HG02759 (cell line): ENCODE results near the gene CEP104.

Experiments
- ATAC-seq: cut with Tn5 transposase; IDR thresholded peaks from one replicate; pipeline ENCODE4 v1.9.1; 2021; ENCODE audit warnings: mild to moderate bottlenecking, moderate library complexity; ENCODE audit not compliant: unreplicated experiment

The CEP104 gene

GRCh38 chr1:3869751-3870301 lies 12.8 kb upstream of the CEP104 start:
- no peak for ATAC-seq

GRCh38 chr1:3868464-3869006 lies 11.5 kb upstream of the CEP104 start:
- ATAC-seq: no peak

- ATAC-seq: no peak
Measured at GRCh38 chr1:3865606-3866160, 8.7 kb upstream of the CEP104 start.

GRCh38 chr1:3864884-3865283 lies 7.9 kb upstream of the CEP104 start:
- ATAC-seq: no peak

GRCh38 chr1:3863231-3863935 lies 6.4 kb upstream of the CEP104 start:
- no peak for ATAC-seq

GRCh38 chr1:3858231-3858981 lies 1.4 kb upstream of the CEP104 start:
- ATAC-seq: no peak

- ATAC-seq: no peak
Measured at GRCh38 chr1:3857791-3858129, 749 bp upstream of the CEP104 start.

- ATAC-seq: no peak
Measured at GRCh38 chr1:3852711-3853485, 4.1 kb downstream of the CEP104 start.

- no peak for ATAC-seq
Measured at GRCh38 chr1:3852091-3852490, 4.9 kb downstream of the CEP104 start.

- no peak for ATAC-seq
Measured at GRCh38 chr1:3851292-3851691, 5.7 kb downstream of the CEP104 start.

- ATAC-seq: no peak
Measured at GRCh38 chr1:3850857-3851256, 6.2 kb downstream of the CEP104 start.

- ATAC-seq: no peak
Measured at GRCh38 chr1:3847081-3847480, 9.9 kb downstream of the CEP104 start.

GRCh38 chr1:3846541-3846940 lies 10.5 kb downstream of the CEP104 start:
- ATAC-seq: no peak

GRCh38 chr1:3842912-3843311 lies 14.1 kb downstream of the CEP104 start:
- no peak for ATAC-seq

- ATAC-seq: no peak
Measured at GRCh38 chr1:3841491-3841890, 15.5 kb downstream of the CEP104 start.

- no peak for ATAC-seq
Measured at GRCh38 chr1:3838788-3839187, 18.2 kb downstream of the CEP104 start.

- ATAC-seq: no peak
Measured at GRCh38 chr1:3837685-3838084, 19.3 kb downstream of the CEP104 start.

GRCh38 chr1:3837200-3837599 lies 19.8 kb downstream of the CEP104 start:
- no peak for ATAC-seq

GRCh38 chr1:3836421-3836820 lies 20.6 kb downstream of the CEP104 start:
- ATAC-seq: no peak

GRCh38 chr1:3834701-3835100 lies 22.3 kb downstream of the CEP104 start:
- no peak for ATAC-seq

GRCh38 chr1:3831689-3832088 lies 25.3 kb downstream of the CEP104 start:
- no peak for ATAC-seq
